HL-60/S4 treated with phorbol 12-myristate 13-acetate at 8.2 ng/mL for 4 days and 3 days (cell line): ENCODE results near the gene ERCC6.

Experiments
- in situ Hi-C: fragments of 300-500 bp; cut with MboI; formaldehyde crosslinking; loops from 2 replicates; pipeline ENCODE4 v1.15.0; 2022; ENCODE audit warnings: low sequenced_read_pairs

ERCC6 gene

GRCh38 chr10:49516216-49516970 is 22.5 kb downstream of the ERCC6 start:
- in situ Hi-C loops: loop anchor here (25.0 kb wide), 1 partner anchor 529 kb away; no protein-coding TSS in a partner anchor

- in situ Hi-C loops: loop anchor here (25.0 kb wide), 1 partner anchor 525 kb away; no protein-coding TSS in a partner anchor
Measured at GRCh38 chr10:49512121-49512809, 26.7 kb downstream of the ERCC6 start.

- in situ Hi-C loops: loop anchor here (25.0 kb wide), 1 partner anchor 523 kb away; no protein-coding TSS in a partner anchor
Measured at GRCh38 chr10:49509771-49510303, 29.1 kb downstream of the ERCC6 start.

GRCh38 chr10:49508654-49509053 is 30.3 kb downstream of the ERCC6 start:
- in situ Hi-C loops: loop anchor here (25.0 kb wide), 1 partner anchor 521 kb away; no protein-coding TSS in a partner anchor

GRCh38 chr10:49508249-49508648 is 30.7 kb downstream of the ERCC6 start:
- in situ Hi-C loops: loop anchor here (25.0 kb wide), 1 partner anchor 521 kb away; no protein-coding TSS in a partner anchor

- in situ Hi-C loops: loop anchor here (25.0 kb wide), 1 partner anchor 518 kb away; no protein-coding TSS in a partner anchor
Measured at GRCh38 chr10:49505589-49505988, 33.3 kb downstream of the ERCC6 start.

- in situ Hi-C loops: loop anchor here (25.0 kb wide), 1 partner anchor 518 kb away; no protein-coding TSS in a partner anchor
Measured at GRCh38 chr10:49505076-49505475, 33.8 kb downstream of the ERCC6 start.

- in situ Hi-C loops: loop anchor here (25.0 kb wide), 1 partner anchor 517 kb away; no protein-coding TSS in a partner anchor
Measured at GRCh38 chr10:49504528-49504927, 34.4 kb downstream of the ERCC6 start.

GRCh38 chr10:49502358-49502757 is 36.6 kb downstream of the ERCC6 start:
- in situ Hi-C loops: loop anchor here (25.0 kb wide), 1 partner anchor 515 kb away; no protein-coding TSS in a partner anchor

GRCh38 chr10:49500412-49500811 is 38.5 kb downstream of the ERCC6 start:
- in situ Hi-C loops: loop anchor here (25.0 kb wide), 1 partner anchor 513 kb away; no protein-coding TSS in a partner anchor

- in situ Hi-C loops: no loop called here
Measured at GRCh38 chr10:49499305-49499851, 39.5 kb downstream of the ERCC6 start.

GRCh38 chr10:49498425-49498824 is 40.5 kb downstream of the ERCC6 start:
- in situ Hi-C loops: no loop called here

- in situ Hi-C loops: no loop called here
Measured at GRCh38 chr10:49497358-49497757, 41.6 kb downstream of the ERCC6 start.

GRCh38 chr10:49488056-49488717 is 50.7 kb downstream of the ERCC6 start:
- in situ Hi-C loops: no loop called here

GRCh38 chr10:49486738-49487137 is 52.2 kb downstream of the ERCC6 start:
- in situ Hi-C loops: no loop called here

- in situ Hi-C loops: no loop called here
Measured at GRCh38 chr10:49486009-49486408, 52.9 kb downstream of the ERCC6 start.

GRCh38 chr10:49484486-49485235 is 54.3 kb downstream of the ERCC6 start:
- in situ Hi-C loops: no loop called here

- in situ Hi-C loops: no loop called here
Measured at GRCh38 chr10:49478819-49479218, 60.1 kb downstream of the ERCC6 start.

GRCh38 chr10:49474901-49475300 is 64.0 kb downstream of the ERCC6 start:
- in situ Hi-C loops: no loop called here

- in situ Hi-C loops: no loop called here
Measured at GRCh38 chr10:49471532-49471931, 67.4 kb downstream of the ERCC6 start.
